Fibroblast of skin of abdomen (primary cell): Measurements from ENCODE around the gene OR6C2. TPM values are rescaled to one million over a fixed set of nuclear protein-coding genes. Genes with fewer than 3 reads are reported as not detected.
"Not testable (repeated sequence)": the region's sequence is repeated elsewhere in the genome, so short reads cannot be mapped to it uniquely, and the experiment has no call there.

Experiments used
- DNase-seq: peaks from one replicate; pipeline ENCODE4 v3.0.0-alpha.2; 2013
- polyA plus RNA-seq, 2 experiments: library from polyadenylated mRNA; unstranded; fragments of 120-200 nt; gene quantifications; one replicate each; pipeline ENCODE4 v1.2.1, GENCODE V29; 2013; ENCODE audit not compliant: insufficient read length in 2 of 2

Gene OR6C2
- not detected for polyA plus RNA-seq (2013, experiment 1 of 2; ENCODE audit: insufficient read length)
- polyA plus RNA-seq (2013, experiment 2 of 2; ENCODE audit: insufficient read length) = not detected

GRCh38 chr12:55443776-55444175 lies at the start of gene OR6C2:
Gene OR6C2, plus strand, starts transcription at chr12:55444076. Its CDS starts 8,138 bp downstream, at chr12:55452214.
- DNase-seq = no peak

DNA sequence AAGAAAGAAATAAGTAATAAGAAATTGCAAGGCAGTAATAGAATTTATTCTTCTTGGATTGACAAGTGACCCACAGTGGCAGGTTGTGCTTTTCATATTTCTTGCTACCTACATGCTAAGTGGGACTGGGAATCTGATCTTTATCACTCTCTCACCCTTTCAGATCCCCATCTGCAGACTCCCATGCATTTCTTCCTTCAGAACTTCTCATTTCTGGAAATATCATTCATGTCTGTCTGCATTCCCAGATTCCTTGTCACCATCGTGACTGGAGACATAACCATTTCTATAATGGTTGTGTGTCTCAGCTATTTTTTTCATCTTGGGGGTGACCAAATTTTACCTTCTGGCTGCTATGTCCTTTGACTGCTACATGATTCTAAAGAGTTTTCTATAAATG lies 47.5 kb upstream of the OR6C2 start:
- DNase-seq = no peak

- no peak for DNase-seq
Observed at GRCh38 chr12:55400229-55400628, 43.6 kb upstream of the OR6C2 start, which contains the start of gene OR6C65. Gene OR6C65, plus strand, starts transcription at chr12:55400529. Its CDS starts 0 bp downstream, at chr12:55400529.

- DNase-seq = no peak
Observed at GRCh38 chr12:55407866-55408265, 36.0 kb upstream of the OR6C2 start.

DNA sequence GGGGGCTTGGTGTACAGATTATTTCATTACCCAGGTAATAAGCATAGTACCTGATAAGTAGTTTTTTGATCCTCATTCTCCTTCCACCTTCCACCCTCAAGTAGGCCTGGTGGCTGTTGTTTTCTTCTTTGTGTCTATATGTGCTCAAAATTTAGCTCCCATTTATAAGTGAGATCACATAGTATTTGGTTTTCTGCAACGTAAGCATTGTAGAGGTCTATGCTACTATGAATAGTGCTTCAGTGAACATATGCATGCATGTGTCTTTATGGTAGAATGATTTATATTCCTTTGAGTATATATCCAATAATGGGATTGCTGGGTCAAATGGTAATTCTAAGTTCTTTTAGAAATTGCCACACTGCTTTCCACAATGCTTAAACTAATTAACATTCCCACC lies 34.7 kb upstream of the OR6C2 start:
- not testable (repeated sequence) for DNase-seq

GRCh38 chr12:55412138-55412537 lies 31.7 kb upstream of the OR6C2 start:
- not testable (repeated sequence) for DNase-seq

DNA sequence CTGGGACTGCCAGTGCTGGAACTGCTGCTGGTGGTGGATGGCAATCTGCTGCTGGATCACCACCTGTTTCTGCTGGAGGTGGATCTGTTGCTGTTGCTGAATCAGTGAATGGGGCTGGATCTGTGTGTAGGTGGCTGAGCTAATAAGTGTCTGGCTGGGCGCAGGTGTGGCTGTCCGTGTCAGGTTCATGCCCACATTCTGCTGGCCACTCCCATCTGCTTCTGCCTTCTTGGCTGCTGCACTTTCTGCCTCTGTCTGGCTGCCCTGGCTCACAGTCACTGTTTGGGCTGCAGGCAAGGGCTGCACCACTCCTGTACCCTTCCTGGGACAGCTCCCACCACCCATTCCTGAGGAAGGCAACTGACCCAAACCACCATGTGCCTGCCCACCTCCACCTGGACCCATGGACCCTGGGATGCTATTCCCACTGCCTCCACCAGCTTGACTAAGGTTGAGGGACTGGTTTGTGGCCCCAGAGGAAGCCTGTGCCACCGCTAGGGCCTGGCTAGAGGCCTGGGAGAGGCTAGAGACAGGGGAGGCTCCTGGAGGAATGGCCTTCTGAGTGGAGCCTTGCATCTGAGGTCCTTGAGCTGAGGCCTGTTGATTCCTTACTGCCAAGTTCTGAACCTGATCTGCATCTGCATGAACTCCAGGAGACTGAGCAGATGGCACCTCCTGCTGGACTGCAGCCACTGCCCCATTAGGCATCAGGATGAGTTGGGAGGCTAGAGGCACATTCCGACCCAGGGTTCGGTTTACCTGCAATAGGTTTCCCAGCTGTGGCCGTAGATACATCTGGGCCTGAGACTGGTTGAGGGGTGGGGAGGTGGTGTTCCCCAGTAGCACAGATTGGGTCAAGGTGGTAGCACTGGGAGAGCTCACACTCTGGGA lies 30.1 kb upstream of the OR6C2 start:
- DNase-seq = not testable (repeated sequence)

GRCh38 chr12:55414396-55414823 lies 29.5 kb upstream of the OR6C2 start:
- DNase-seq = not testable (repeated sequence)

DNA sequence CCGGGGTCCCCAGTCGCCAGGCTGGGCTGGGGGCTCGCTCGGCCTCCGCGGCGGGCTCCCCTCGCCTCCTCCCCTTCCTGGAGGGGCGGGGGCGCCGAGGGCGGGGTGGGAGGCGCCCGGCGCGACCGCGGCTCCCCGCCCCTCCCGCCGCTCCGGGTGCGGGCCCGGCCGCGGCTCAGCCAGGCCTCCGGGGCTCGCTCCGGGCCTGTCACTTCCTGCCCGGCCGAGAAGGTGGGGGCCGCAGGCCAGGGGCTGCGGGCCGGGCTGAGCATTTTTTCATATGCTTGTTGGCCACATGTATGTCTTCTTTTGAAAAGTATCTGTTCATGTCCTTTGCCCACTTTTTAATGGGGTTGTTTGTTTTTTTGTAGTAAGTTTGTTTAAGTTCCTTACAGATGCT lies 29.0 kb upstream of the OR6C2 start:
- DNase-seq = not testable (repeated sequence)

DNA sequence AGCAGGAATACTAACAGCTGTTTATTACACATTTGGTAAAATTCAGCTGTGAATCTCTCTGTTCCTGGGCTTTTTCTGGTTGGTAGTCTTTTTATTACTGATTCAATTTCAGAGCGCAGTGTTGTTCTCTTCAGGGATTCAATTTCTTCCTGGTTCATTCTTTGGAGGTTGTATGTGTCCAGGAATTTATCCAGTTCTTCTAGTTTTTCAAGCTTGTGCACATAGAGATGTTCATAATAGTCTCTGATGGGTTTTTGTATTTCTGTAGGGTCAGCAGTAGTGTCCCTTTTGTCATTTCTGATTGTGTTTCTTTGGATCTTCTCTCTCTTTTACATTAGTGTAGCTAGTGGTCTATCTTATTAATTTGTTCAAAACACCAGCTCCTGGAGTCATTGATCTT lies 26.9 kb upstream of the OR6C2 start:
- DNase-seq = no peak

GRCh38 chr12:55420307-55420962 lies 23.4 kb upstream of the OR6C2 start:
- no peak for DNase-seq

- no peak for DNase-seq
Observed at GRCh38 chr12:55425954-55426353, 17.9 kb upstream of the OR6C2 start, which contains the start of gene OR6C76. Gene OR6C76, plus strand, starts transcription at chr12:55426254. Its CDS starts 0 bp downstream, at chr12:55426254.

DNA sequence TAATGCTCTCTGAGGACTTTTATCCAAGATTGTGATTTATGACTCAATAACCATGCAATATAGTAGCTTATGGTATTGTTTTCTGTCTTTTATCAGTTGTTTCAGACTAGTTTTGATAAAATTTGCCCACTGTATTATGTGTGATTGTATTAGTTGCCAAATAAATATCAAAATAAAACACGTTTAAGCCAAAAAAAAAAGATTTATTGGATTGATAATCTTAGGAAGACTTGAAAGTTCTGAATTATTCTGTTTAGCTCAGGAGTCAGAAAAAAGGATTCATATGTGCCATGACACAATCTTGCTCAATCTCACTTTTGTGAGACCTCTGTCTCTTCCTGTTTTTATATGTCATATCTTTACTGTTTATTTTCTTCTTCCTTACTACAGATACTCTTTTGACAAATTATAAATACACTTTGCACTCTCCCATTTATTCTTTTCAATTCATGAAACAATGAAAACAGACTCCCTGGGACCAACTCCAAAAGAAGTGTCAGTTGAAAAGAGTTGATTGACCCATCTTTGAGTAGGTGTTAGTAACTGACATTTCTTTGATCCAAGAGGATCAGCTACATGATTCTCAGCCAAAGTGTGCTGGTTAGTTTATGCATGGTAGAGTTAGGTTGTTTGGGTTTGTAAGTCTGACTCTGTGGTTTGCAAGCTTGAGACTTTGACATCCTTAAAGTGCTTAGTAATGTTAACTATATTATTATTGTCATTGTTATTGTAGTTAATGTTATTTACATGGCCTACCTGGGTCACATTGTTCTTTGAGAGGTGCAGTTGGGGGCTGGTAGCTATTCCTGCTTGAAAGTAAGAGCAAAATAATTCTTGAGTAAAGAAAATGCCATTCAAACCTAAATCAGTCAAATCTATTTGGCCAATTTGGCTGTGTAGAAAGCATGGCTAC lies 15.3 kb upstream of the OR6C2 start:
- no peak for DNase-seq

GRCh38 chr12:55441233-55441632 lies 2.6 kb upstream of the OR6C2 start:
- not testable (repeated sequence) for DNase-seq

- DNase-seq = no peak
Observed at GRCh38 chr12:55445357-55445756, 1.5 kb downstream of the OR6C2 start.

DNA sequence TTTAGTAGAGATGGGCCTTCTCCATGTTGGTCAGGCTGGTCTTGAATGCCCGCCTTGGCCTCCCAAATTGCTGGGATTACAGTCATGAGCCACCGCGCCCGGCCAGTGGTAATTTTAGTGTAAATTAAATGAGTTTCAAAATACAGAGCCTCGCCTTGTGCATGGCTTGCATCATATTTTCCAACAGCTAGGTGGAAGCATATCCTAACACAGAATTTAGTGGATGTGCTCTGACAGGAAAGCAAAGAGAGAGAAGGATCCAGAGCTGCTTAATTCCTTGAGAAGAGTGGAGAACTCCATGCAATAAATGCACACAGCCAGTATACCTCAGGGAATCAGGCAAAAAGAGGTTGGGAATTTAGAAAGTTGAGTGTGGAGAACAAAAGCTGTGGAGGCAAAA lies 2.5 kb downstream of the OR6C2 start:
- DNase-seq = no peak

DNA sequence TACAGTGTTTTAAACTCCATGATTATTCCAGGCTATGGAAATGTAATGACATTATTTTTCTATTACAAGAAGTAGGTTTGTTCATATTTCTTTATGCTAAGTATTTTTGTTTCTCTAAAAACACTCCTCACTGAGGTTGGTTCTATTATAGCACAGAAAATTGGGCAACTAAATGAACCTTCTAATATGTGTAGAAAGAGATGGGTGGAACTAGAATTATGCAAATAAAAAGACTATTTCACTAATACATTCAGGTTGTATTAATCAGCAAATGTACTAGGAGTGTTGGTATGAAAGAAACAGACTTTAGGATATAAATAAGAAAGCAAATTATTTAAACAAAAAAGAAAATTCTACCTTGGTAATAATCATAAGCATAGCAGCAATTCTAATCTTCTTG lies 4.9 kb downstream of the OR6C2 start:
- no peak for DNase-seq

DNA sequence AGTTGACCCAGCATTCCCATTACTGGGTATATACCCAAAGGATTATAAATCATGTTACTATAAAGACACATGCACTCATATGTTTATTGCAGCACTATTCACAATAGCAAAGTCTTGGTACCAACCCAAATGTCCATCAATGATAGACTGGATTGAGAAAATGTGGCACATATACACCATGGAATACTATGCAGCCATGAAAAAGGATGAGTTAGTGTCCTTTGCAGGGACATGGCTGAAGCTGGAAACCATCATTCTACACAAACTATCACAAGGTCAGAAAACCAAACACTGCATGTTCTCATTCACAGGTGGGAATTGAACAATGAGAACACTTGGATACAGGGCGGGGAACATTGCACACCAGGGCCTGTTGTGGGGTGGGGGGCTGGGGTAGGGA lies 21.1 kb downstream of the OR6C2 start:
- not testable (repeated sequence) for DNase-seq

- DNase-seq = no peak
Observed at GRCh38 chr12:55467836-55468235, 24.0 kb downstream of the OR6C2 start.

DNA sequence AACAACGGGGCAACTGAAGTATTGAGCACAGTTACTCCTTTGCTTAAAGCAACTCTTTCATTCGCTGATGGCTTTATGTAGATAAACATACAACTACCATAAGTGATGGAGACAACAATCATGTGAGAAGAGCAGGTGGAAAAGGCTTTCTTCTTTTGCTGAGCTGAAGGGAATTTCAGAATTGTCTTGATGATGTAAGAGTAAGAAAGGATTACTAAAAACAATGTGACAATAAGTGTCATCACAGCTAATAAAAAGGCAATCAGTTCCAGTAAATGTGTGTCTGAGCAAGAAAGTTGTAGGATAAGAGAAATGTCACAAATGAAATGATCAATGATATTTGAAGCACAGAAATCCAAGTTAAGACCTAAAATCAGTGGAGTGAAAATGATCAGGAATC lies 25.4 kb downstream of the OR6C2 start:
- DNase-seq = no peak

DNA sequence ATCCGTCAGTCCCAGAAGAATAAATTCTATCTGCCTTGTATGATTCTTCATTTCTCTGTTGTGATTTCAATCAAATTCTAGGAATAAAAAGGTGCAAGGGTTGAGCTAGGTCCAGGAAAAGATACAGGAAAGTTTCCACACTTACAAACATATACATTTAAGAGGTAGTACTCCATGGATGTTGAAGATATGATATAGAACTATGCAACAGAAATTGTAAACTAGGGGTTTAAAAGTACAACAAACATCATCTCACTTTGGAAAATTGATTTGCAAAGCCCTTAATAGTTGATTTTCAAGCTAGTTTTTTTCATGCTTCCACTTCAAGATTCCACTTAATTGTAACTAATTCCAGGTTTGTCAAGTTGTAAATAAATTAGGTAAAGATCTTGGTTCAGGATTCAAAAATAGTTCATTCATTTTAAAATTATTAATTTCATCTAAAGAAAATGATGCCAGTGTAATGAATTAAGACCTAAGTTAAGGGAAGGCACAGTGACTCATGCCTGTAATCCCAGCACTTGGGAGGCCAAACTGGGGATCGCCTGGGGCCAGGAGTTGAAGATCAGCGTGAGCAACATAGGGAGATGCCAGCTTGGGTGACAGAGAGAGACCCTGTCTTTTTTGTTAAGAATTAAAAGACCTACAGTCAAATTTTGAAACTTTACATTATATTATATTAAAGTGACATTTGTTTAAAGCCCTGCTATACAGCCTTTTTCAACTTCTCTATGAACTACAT lies 26.4 kb downstream of the OR6C2 start, which contains the start of gene OR6C70:
Gene OR6C70 (minus strand): TSS at position 51 of the 742 bp plus-strand sequence. CDS start 0 bp downstream, at position 51.
- no peak for DNase-seq
